ENCODE measurements around the gene GATA5. TPM values are rescaled to one million over a fixed set of nuclear protein-coding genes. Genes with fewer than 3 reads are reported as not detected.

Gene GATA5
- total RNA-seq, 1 donor from 2014 or later, result not detected

Other genes starting within 250 kb of the GATA5 start
- 27.0 and 31.6 TPM in 2 replicates for gene OSBPL2, start 237.5 kb downstream of the GATA5 start, total RNA-seq
- gene ADRM1, start 173.0 kb downstream of the GATA5 start, total RNA-seq, result 181 and 188 TPM in 2 replicates
- 0.83 and 1.2 TPM in 2 replicates for gene LAMA5, start 108.7 kb downstream of the GATA5 start, total RNA-seq
- gene RPS21, start 88.9 kb downstream of the GATA5 start, total RNA-seq, result 1,907 and 1,920 TPM in 2 replicates
- 12.9 and 15.7 TPM in 2 replicates for gene CABLES2, start 68.7 kb downstream of the GATA5 start, total RNA-seq
- not detected in 2 replicates for gene RBBP8NL, start 48.5 kb downstream of the GATA5 start, total RNA-seq
- gene SLCO4A1, start 166.5 kb upstream of the GATA5 start, total RNA-seq, result 47.6 and 49.8 TPM in 2 replicates
- not detected in 2 replicates for gene NTSR1, start 232.8 kb upstream of the GATA5 start, total RNA-seq